H1 (cell line): ENCODE data around the gene GALNTL6.

Source experiments
- BACH1 ChIP-seq: IDR thresholded peaks from 2 replicates; pipeline ENCODE4 v1.6.1; 2012; ENCODE audit warnings: low read length, improper control_type of control experiment
- EZH2 ChIP-seq: fragments of 200-600 bp; sonication (generic); IDR thresholded peaks from 2 replicates; pipeline ENCODE4 v1.7.1; 2012; ENCODE audit warnings: low read depth, mild to moderate bottlenecking, moderate library complexity, low read length, inconsistent platforms; ENCODE audit not compliant: severe bottlenecking
- JUN ChIP-seq: IDR thresholded peaks from 2 replicates; pipeline ENCODE4 v1.6.1; 2011; ENCODE audit warnings: low read depth, mild to moderate bottlenecking, improper control_type of control experiment, low read length
- JUND ChIP-seq: IDR thresholded peaks from 2 replicates; pipeline ENCODE4 v1.6.1; 2011; ENCODE audit warnings: mild to moderate bottlenecking, improper control_type of control experiment, low read length
- KDM5A ChIP-seq: fragments of 200-600 bp; IDR thresholded peaks from 2 replicates; pipeline ENCODE4 v1.7.1; 2012; ENCODE audit warnings: mild to moderate bottlenecking, low read length, inconsistent platforms, mixed read lengths
- NRF1 ChIP-seq: IDR thresholded peaks from 2 replicates; pipeline ENCODE4 v1.6.1; 2011; ENCODE audit warnings: mild to moderate bottlenecking, low read depth, low read length, improper control_type of control experiment
- POLR2A ChIP-seq, 2 experiments: IDR thresholded peaks; 1 replicate in 1 of 2; 2 replicates in 1 of 2; pipeline ENCODE4 v1.6.1; 2011; ENCODE audit warnings: low read depth in 2 of 2, low read length in 2 of 2, mild to moderate bottlenecking in 2 of 2; ENCODE audit errors: control extremely low read depth in 1 of 2
- RNF2 ChIP-seq: fragments of 200-900, 300-1000 bp; sonication (generic); IDR thresholded peaks from 2 replicates; pipeline ENCODE4 v1.7.1; 2016; ENCODE audit warnings: borderline replicate concordance, low read depth, mild to moderate bottlenecking, antibody characterized with exemption, low read length; ENCODE audit not compliant: poor library complexity, severe bottlenecking; ENCODE audit errors: missing control alignments
- SP1 ChIP-seq: IDR thresholded peaks from 2 replicates; pipeline ENCODE4 v1.6.1; 2011; ENCODE audit warnings: low read depth, low read length
- SUZ12 ChIP-seq: fragments of 200-600 bp; sonication (generic); IDR thresholded peaks from 2 replicates; pipeline ENCODE4 v1.6.1; 2012; ENCODE audit warnings: mild to moderate bottlenecking, inconsistent platforms, low read length, moderate library complexity, mixed read lengths
- TAF1 ChIP-seq: IDR thresholded peaks from 2 replicates; pipeline ENCODE4 v1.6.1; 2011; ENCODE audit warnings: mild to moderate bottlenecking, low read depth, low read length
- TF ChIP-seq, protein P1 (sequence below), 3 experiments: IDR thresholded peaks; 1 replicate in 2 of 3; 2 replicates in 1 of 3; pipeline versions ENCODE4 v1.5.1 to v1.6.1; 2011; ENCODE audit warnings: low read length in 3 of 3, mild to moderate bottlenecking in 3 of 3, inconsistent platforms in 2 of 3, low read depth in 1 of 3, moderate library complexity in 1 of 3; ENCODE audit not compliant: insufficient read depth in 1 of 3; ENCODE audit errors: control extremely low read depth in 1 of 3
- TF ChIP-seq, protein P2 (sequence below): IDR thresholded peaks from 2 replicates; pipeline ENCODE4 v1.6.1; 2011; ENCODE audit warnings: low read depth, mild to moderate bottlenecking, low read length; ENCODE audit not compliant: insufficient read depth
- TF ChIP-seq, protein P3 (sequence below): IDR thresholded peaks from 2 replicates; pipeline ENCODE4 v1.6.1; 2012; ENCODE audit warnings: inconsistent platforms

DNA sequence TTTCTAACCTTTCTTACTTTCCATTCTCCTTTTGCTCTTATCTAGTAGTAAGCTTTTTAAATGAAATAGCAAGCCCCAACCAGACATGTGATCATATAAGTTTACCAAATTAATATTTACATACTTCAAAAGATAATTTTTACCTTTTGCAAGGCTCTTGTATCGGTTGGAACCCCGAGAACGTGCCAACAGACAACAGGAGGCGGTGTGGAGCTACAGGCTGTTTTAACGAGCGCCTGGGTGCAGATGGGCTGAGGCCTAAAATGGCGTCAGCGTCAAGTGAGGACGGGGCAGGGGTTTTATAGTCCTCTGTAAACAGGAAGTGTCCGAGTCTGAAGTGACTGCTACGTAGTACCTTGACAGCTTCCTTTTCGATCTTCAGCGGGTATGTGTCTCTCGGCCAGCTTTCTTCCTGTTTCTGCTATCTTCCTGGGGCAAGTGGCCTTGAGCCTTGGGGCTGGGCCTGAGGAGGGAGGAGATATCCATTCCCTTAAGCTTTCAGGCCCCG, 342.7 kb downstream of the GALNTL6 start:
- TF ChIP-seq BACH1, result no peak
- no peak for TF ChIP-seq SP1
- no peak for TF ChIP-seq JUND
- TF ChIP-seq, protein P1, sequence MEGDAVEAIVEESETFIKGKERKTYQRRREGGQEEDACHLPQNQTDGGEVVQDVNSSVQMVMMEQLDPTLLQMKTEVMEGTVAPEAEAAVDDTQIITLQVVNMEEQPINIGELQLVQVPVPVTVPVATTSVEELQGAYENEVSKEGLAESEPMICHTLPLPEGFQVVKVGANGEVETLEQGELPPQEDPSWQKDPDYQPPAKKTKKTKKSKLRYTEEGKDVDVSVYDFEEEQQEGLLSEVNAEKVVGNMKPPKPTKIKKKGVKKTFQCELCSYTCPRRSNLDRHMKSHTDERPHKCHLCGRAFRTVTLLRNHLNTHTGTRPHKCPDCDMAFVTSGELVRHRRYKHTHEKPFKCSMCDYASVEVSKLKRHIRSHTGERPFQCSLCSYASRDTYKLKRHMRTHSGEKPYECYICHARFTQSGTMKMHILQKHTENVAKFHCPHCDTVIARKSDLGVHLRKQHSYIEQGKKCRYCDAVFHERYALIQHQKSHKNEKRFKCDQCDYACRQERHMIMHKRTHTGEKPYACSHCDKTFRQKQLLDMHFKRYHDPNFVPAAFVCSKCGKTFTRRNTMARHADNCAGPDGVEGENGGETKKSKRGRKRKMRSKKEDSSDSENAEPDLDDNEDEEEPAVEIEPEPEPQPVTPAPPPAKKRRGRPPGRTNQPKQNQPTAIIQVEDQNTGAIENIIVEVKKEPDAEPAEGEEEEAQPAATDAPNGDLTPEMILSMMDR (IDR thresholded peaks at IDR 0.05; ENCODE audit: control extremely low read depth in 1 of 3, insufficient read depth in 1 of 3, low read depth in 1 of 3, low read length in 3 of 3), result no peak
- TF ChIP-seq EZH2, result no peak
- no peak for TF ChIP-seq SUZ12
- TF ChIP-seq JUN, result no peak
- TF ChIP-seq RNF2, result no peak
- no peak for TF ChIP-seq KDM5A
- TF ChIP-seq, protein P2, sequence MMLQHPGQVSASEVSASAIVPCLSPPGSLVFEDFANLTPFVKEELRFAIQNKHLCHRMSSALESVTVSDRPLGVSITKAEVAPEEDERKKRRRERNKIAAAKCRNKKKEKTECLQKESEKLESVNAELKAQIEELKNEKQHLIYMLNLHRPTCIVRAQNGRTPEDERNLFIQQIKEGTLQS, result no peak
- TF ChIP-seq, protein P3, sequence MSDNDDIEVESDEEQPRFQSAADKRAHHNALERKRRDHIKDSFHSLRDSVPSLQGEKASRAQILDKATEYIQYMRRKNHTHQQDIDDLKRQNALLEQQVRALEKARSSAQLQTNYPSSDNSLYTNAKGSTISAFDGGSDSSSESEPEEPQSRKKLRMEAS, result no peak
- no peak for TF ChIP-seq TAF1
- TF ChIP-seq POLR2A (IDR thresholded peaks at IDR 0.05; ENCODE audit: control extremely low read depth in 1 of 2, low read depth in 2 of 2, low read length in 2 of 2), result no peak
- TF ChIP-seq NRF1, result no peak
